ENCODE results near the gene WDR74.

The WDR74 gene

DNA sequence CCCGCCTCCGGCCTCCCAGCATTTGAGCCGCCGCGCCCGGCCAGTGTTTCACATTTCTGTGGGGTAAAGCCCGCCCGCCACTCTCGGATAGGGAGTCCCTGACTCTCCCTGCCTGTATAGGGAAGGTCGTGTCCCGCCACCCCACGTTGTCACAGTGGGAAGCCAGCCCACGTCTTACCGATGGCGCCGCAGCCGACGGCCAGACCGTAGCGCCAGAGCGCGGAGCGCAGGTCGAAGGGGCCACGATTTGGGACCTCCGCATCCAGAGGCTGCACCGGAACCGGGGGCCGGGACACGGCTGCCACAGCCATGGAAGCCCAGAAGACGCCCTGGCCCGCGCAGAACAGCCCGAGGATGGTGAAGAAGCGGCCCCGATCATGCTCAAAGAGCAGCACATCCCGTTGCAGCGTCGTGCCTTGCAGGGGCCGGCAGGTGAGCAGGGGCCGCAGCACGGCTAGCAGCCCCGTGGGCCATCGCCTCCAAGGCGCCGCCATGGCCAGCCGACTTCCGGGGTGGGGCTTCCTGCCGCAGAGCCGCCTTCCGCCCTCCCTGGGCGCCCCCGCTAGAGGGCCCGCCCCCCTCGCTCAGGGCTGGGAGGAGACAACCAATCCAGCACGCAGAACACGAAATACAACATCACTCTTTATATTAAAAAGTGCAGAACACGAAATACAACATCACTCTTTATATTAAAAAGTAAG lies 47.7 kb downstream of the WDR74 start, which contains the start of gene TMEM223:
Gene TMEM223, minus strand, starts transcription at position 506 of the 701 bp plus-strand sequence. Its CDS starts 12 bp downstream, at position 494.
- peak; percentile 54 to 93 for DNase-seq

DNA sequence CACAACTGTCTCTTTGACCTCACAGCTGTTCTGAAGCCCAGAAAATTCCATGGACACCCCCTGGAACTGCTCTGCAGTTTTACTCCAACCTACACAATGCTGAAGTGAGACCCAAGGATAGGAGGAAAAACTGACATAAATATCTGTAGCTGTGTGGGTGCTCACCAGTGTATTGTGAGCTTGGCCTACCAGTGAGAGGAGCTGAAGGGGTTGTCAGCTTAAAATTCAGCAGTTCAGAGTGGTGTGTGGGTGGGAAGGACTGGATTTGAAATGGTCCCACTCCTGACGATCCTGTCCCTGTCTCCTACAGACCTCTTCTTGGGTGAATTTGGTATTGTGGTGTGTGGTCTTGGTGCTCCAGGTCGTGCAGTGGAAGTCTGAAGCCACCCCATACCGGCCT lies 49.8 kb downstream of the WDR74 start:
- DNase-seq: no peak

DNA sequence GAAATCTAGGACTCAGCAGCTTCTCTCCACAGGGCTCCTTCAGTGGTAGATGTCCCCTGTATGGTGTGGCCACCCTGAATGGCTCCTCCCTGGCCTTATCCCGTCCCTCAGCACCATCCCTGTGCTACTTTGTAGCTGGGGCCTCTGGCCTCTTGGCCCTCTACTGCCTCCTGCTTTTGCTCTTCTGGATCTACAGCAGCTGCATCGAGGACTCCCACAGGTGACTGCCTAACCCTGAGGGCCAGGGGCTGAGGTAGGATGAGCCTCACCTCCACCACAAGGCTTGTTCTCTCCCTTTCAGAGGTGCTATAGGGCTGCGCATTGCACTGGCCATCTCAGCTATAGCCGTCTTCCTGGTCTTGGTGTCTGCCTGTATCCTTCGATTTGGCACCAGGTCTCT lies 50.4 kb downstream of the WDR74 start:
- no peak for DNase-seq

DNA sequence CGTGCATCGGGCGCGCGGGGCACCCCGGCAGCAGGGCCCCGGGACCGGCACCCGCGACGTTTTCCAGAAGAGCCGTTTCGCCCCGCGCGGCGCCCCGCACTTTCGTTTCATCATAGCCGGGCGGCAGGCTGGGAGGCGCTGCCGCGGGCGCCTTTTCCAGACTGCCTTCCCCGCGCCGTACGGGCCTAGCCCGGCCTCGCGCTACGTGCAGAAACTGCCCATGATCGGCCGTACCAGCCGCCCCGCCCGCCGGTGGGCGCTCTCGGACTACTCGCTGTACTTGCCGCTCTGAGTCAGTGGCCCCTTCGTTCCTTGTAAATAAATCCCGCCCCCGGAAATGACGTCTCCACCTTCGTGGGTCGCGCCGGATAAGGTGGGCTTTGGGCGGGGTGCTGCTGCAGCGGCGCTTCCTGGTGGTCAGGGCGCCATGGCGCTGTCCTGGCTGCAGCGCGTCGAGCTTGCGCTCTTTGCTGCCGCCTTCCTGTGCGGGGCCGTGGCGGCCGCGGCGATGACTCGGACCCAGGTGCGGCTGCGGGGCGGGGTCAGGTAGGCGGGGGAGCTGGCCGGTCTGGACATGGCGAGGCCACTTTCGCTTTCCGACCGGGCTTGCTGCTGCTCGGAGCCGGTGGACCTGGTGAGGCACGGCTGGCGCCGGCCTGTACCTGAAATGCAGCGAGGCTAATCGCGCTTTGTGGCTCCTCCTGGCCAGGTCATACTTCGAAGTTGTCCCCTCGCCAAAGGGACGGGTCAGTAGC lies 52.2 kb downstream of the WDR74 start, which contains the start of gene TMEM179B:
Gene TMEM179B, plus strand, starts transcription at position 398 of the 755 bp plus-strand sequence. Its CDS starts 30 bp downstream, at position 428.
- peak; percentile 97 to 99 for DNase-seq

DNA sequence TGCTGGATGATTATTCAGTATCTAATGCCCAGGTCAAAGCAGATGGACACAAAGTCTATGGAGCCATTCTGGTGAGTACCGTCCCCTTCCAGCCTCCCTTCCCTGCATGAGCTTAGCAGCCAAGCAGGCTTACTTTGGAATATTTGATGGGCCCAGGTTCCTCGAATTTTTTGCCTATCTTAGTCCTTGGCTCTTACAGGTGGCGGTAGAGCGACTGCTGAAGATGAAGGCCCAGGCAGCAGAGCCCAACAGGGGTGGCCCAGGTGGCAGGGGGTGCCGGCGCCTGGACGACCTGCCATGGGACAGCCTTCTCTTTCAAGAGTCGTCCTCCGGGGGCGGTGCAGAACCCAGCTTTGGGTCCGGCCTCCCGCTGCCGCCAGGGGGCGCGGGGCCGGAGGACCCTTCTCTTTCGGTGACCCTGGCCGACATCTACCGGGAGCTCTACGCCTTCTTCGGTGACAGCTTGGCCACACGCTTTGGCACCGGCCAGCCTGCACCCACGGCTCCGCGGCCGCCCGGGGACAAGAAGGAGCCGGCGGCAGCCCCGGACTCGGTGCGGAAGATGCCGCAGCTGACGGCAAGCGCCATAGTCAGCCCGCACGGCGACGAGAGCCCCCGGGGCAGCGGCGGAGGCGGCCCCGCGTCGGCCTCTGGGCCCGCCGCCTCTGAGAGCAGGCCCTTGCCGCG lies 52.9 kb downstream of the WDR74 start:
- peak; percentile 80 to 93 for DNase-seq
